KOPT-K1 (cell line): ENCODE measurements around the gene ZBTB42.

ENCODE experiments used
- H3K27ac ChIP-seq: fragments of 200-600 bp; sonication (generic); 2 replicates; pipeline ENCODE4 v1.5.1; 2016; ENCODE audit warnings: antibody characterized with exemption, mild to moderate bottlenecking, low read depth, low read length; ENCODE audit not compliant: poor library complexity, severe bottlenecking
- H3K36me3 ChIP-seq: fragments of 200-600 bp; sonication (generic); 2 replicates; pipeline ENCODE4 v1.5.1; 2017; ENCODE audit warnings: antibody characterized with exemption, mild to moderate bottlenecking, low read length, moderate library complexity; ENCODE audit not compliant: insufficient read depth
- H3K9me3 ChIP-seq: fragments of 200-600 bp; sonication (generic); 2 replicates; pipeline ENCODE4 v1.5.1; 2017; ENCODE audit warnings: antibody characterized with exemption, low read length, mild to moderate bottlenecking; ENCODE audit not compliant: insufficient read depth, poor library complexity, severe bottlenecking

ZBTB42 gene

GRCh38 chr14:104794993-104795780 is 5.7 kb upstream of the ZBTB42 start, which contains the start of gene AKT1:
Gene AKT1, minus strand, starts transcription at chr14:104795748. Its CDS starts 3,105 bp downstream, at chr14:104792643.
- H3K9me3 ChIP-seq, result no peaks in the 10 kb centered on the region
- H3K36me3 ChIP-seq, result peaks cover 33% of the 10 kb centered on the region
- H3K27ac ChIP-seq, result peak within 1 kb of the TSS; percentile 65

GRCh38 chr14:104795781-104796686 is 4.9 kb upstream of the ZBTB42 start:
- Histone ChIP-seq H3K27ac (peak overlapping the region; percentile 61), H3K36me3 (peaks cover 24% of the 10 kb centered on the region), H3K9me3 (no peaks in the 10 kb centered on the region)

- peaks cover 18% of the 10 kb centered on the region for H3K36me3 ChIP-seq
- H3K27ac ChIP-seq, result no peak overlapping the region
- no peaks in the 10 kb centered on the region for H3K9me3 ChIP-seq
Measured at GRCh38 chr14:104796687-104797081, 4.2 kb upstream of the ZBTB42 start.

- Histone ChIP-seq H3K36me3 (peaks cover 11% of the 10 kb centered on the region; the same call in 1 of the 2 replicates), H3K27ac (no peak overlapping the region), H3K9me3 (no peaks in the 10 kb centered on the region)
Measured at GRCh38 chr14:104797115-104798044, 3.5 kb upstream of the ZBTB42 start.

- H3K9me3 ChIP-seq, result no peaks in the 10 kb centered on the region
- H3K27ac ChIP-seq, result no peak overlapping the region
- 0 out of 2 replicates have a peak, but pooled peaks cover under 1% of the 10 kb centered on the region for H3K36me3 ChIP-seq
Measured at GRCh38 chr14:104798300-104799243, 2.3 kb upstream of the ZBTB42 start.

- no peaks in the 10 kb centered on the region for H3K9me3 ChIP-seq
- no peak overlapping the region for H3K27ac ChIP-seq
- H3K36me3 ChIP-seq, result no peaks in the 10 kb centered on the region
Measured at GRCh38 chr14:104799244-104800014, 1.5 kb upstream of the ZBTB42 start.

- no peak overlapping the region for H3K27ac ChIP-seq
- no peaks in the 10 kb centered on the region for H3K9me3 ChIP-seq
- H3K36me3 ChIP-seq, result no peaks in the 10 kb centered on the region
Measured at GRCh38 chr14:104800015-104800770, 708 bp upstream of the ZBTB42 start.

- Histone ChIP-seq H3K27ac (peak overlapping the region; percentile 47), H3K9me3 (no peaks in the 10 kb centered on the region), H3K36me3 (no peaks in the 10 kb centered on the region)
Measured at GRCh38 chr14:104801520-104802393, 856 bp downstream of the ZBTB42 start.

GRCh38 chr14:104802394-104803184 is 1.7 kb downstream of the ZBTB42 start:
- H3K9me3 ChIP-seq, result no peaks in the 10 kb centered on the region
- H3K36me3 ChIP-seq, result no peaks in the 10 kb centered on the region
- H3K27ac ChIP-seq, result peak overlapping the region; percentile 4

- Histone ChIP-seq H3K36me3 (no peaks in the 10 kb centered on the region), H3K27ac (no peak overlapping the region), H3K9me3 (no peaks in the 10 kb centered on the region)
Measured at GRCh38 chr14:104803280-104803911, 2.5 kb downstream of the ZBTB42 start.

GRCh38 chr14:104803912-104804410 is 3.1 kb downstream of the ZBTB42 start:
- Histone ChIP-seq H3K9me3 (no peaks in the 10 kb centered on the region), H3K36me3 (no peaks in the 10 kb centered on the region), H3K27ac (no peak overlapping the region)
